ENCODE measurements around the gene SS18.

Gene SS18

GRCh38 chr18:26083099-26083498, 7.3 kb downstream of the SS18 start (continued):
- TF ChIP-seq TSHZ2 (CRISPR knock-in tag; IDR thresholded peaks at IDR 0.05) (no peak), SNAI2 (CRISPR knock-in tag; IDR thresholded peaks at IDR 0.05) (no peak), POU6F1 (CRISPR knock-in tag; IDR thresholded peaks at IDR 0.05; ENCODE audit: borderline replicate concordance, low read depth) (no peak)

- TF ChIP-seq ZNF8 (CRISPR knock-in tag; IDR thresholded peaks at IDR 0.05): no peak
- TF ChIP-seq CREB5 (CRISPR knock-in tag; IDR thresholded peaks at IDR 0.05; ENCODE audit: low read depth): no peak
- no peak for TF ChIP-seq RARB (CRISPR knock-in tag; IDR thresholded peaks at IDR 0.05)
- no peak for TF ChIP-seq ARNTL (CRISPR knock-in tag; IDR thresholded peaks at IDR 0.05; ENCODE audit: borderline replicate concordance, low read depth)
- no peak for TF ChIP-seq PATZ1 (CRISPR knock-in tag; IDR thresholded peaks at IDR 0.05; ENCODE audit: borderline replicate concordance)
- no peak for TF ChIP-seq ZNF565 (CRISPR knock-in tag; conservative IDR thresholded peaks at IDR 0.05; ENCODE audit: low read depth)
- TF ChIP-seq TCF4 (CRISPR knock-in tag; IDR thresholded peaks at IDR 0.05; ENCODE audit: borderline replicate concordance): no peak
- TF ChIP-seq ISL1 (CRISPR knock-in tag; IDR thresholded peaks at IDR 0.05): no peak
- ATAC-seq: no peak
These were observed 7.9 kb downstream of the SS18 start for GRCh38 chr18:26082475-26082874.

GRCh38 chr18:26074246-26074645, 16.2 kb downstream of the SS18 start:
- TF ChIP-seq OSR1 (CRISPR knock-in tag; IDR thresholded peaks at IDR 0.05) (no peak), SNAI2 (CRISPR knock-in tag; IDR thresholded peaks at IDR 0.05) (no peak), POU6F1 (CRISPR knock-in tag; IDR thresholded peaks at IDR 0.05; ENCODE audit: borderline replicate concordance, low read depth) (no peak), TSHZ2 (CRISPR knock-in tag; IDR thresholded peaks at IDR 0.05) (no peak), BACH2 (CRISPR knock-in tag; IDR thresholded peaks at IDR 0.05; ENCODE audit: borderline replicate concordance) (no peak), ZNF565 (CRISPR knock-in tag; conservative IDR thresholded peaks at IDR 0.05; ENCODE audit: low read depth) (no peak), ISL1 (CRISPR knock-in tag; IDR thresholded peaks at IDR 0.05) (no peak), ARNTL (CRISPR knock-in tag; IDR thresholded peaks at IDR 0.05; ENCODE audit: borderline replicate concordance, low read depth) (no peak), CSDC2 (CRISPR knock-in tag; IDR thresholded peaks at IDR 0.05) (no peak), PPARA (CRISPR knock-in tag; IDR thresholded peaks at IDR 0.05; ENCODE audit: borderline replicate concordance) (no peak), ZFP30 (CRISPR knock-in tag; IDR thresholded peaks at IDR 0.05) (no peak)
- no peak for ATAC-seq

All from SK-N-SH treated with all-trans-retinoic acid at 6 μM for 48 hours (cell line).